CD4-positive, alpha-beta memory T cell (primary cell): ENCODE measurements around the gene CPAMD8. TPM values are rescaled to one million over a fixed set of nuclear protein-coding genes. Genes with fewer than 3 reads are reported as not detected.
A peak's percentile ranks its signal among the peaks of the same experiment; 100 is the strongest.
"Not testable (repeated sequence)": the region's sequence is repeated elsewhere in the genome, so short reads cannot be mapped to it uniquely, and the experiment has no call there.

Source experiments
- CTCF ChIA-PET: fragments of 350-600 bp; sonication (Branson Sonifier 250); formaldehyde crosslinking; loops from one replicate; lab custom pipeline; 2021; ENCODE audit warnings: inconsistent platforms; ENCODE audit not compliant: partially characterized antibody; lab: Charles Lee
- POLR2A ChIA-PET: fragments of 350-600 bp; sonication (Branson Sonifier 250); formaldehyde crosslinking; loops from one replicate; lab custom pipeline; 2021; ENCODE audit not compliant: partially characterized antibody; lab: Charles Lee
- DNase-seq, 5 donors: peaks; one replicate each; pipeline versions ENCODE4 v3.0.0 to v3.0.0-alpha.2; 2020 to 2022; ENCODE audit warnings: mixed read lengths in 1 of 5
- H3K27ac ChIP-seq: one replicate; pipeline ENCODE4 v1.7.0; 2013; ENCODE audit warnings: low read depth, low read length
- H3K27me3 ChIP-seq: 2 replicates; pipeline ENCODE4 v1.7.0; 2013; ENCODE audit warnings: mild to moderate bottlenecking, low read length, moderate library complexity; ENCODE audit not compliant: insufficient read depth
- H3K36me3 ChIP-seq: 2 replicates; pipeline ENCODE4 v1.7.0; 2013; ENCODE audit warnings: mild to moderate bottlenecking, low read length, moderate library complexity; ENCODE audit not compliant: insufficient read depth
- H3K4me1 ChIP-seq: 2 replicates; pipeline ENCODE4 v1.7.0; 2013; ENCODE audit warnings: mild to moderate bottlenecking, low read length, moderate library complexity; ENCODE audit not compliant: insufficient read depth
- H3K4me3 ChIP-seq, 2 donors: one replicate each; pipeline ENCODE4 v1.7.0; 2013; ENCODE audit warnings: low read length in 2 of 2, mild to moderate bottlenecking in 1 of 2
- H3K9me3 ChIP-seq, 2 donors: one replicate each; pipeline ENCODE4 v1.7.0; 2013; ENCODE audit warnings: low read length in 2 of 2, control low read depth in 1 of 2; ENCODE audit not compliant: control insufficient read depth in 1 of 2
- H3K27ac Mint-ChIP-seq, 7 donors: one replicate each; pipeline ENCODE4 v1.8.0; 2020 to 2021; ENCODE audit warnings: mixed read lengths in 7 of 7, mild to moderate bottlenecking in 6 of 7, inconsistent platforms in 3 of 7, moderate library complexity in 3 of 7
- H3K27me3 Mint-ChIP-seq, 2 donors: one replicate each; pipeline ENCODE4 v1.8.0; 2020 to 2021; ENCODE audit warnings: mixed read lengths in 2 of 2
- H3K36me3 Mint-ChIP-seq, 2 donors: one replicate each; pipeline ENCODE4 v1.8.0; 2020 to 2021; ENCODE audit warnings: mixed read lengths in 2 of 2, inconsistent platforms in 1 of 2, mild to moderate bottlenecking in 1 of 2
- H3K4me1 Mint-ChIP-seq, 4 donors: one replicate each; pipeline ENCODE4 v1.8.0; 2020 to 2021; ENCODE audit warnings: mixed read lengths in 4 of 4, mild to moderate bottlenecking in 1 of 4
- H3K4me3 Mint-ChIP-seq, 8 donors: one replicate each; pipeline ENCODE4 v1.8.0; 2020 to 2021; ENCODE audit warnings: mixed read lengths in 8 of 8, mild to moderate bottlenecking in 7 of 8, moderate library complexity in 6 of 8, inconsistent platforms in 3 of 8
- H3K9me3 Mint-ChIP-seq, 8 donors: one replicate each; pipeline ENCODE4 v1.8.0; 2020 to 2021; ENCODE audit warnings: mixed read lengths in 8 of 8, mild to moderate bottlenecking in 5 of 8, inconsistent platforms in 3 of 8, moderate library complexity in 1 of 8
- intact Hi-C: fragments of 100-400 bp; cut with micrococcal nuclease; formaldehyde crosslinking; loops from one replicate; pipeline ENCODE4 v1.15.1; 2023
- polyA plus RNA-seq, 2 donors: library from polyadenylated mRNA; unstranded; fragments of 300-500 nt; fragmentation: Illumina TruSeq; gene quantifications; one replicate each; pipeline ENCODE4 v1.2.3, GENCODE V29; 2021
- total RNA-seq, 2 experiments: library from RNA; stranded (reverse); gene quantifications; one replicate each; pipeline ENCODE4 v1.2.3, GENCODE V29; 2021

CPAMD8 gene
- total and polyA plus RNA-seq, 4 experiments from 2014 or later, result 0.88 to 3.0 (median 1.5) TPM

DNA sequence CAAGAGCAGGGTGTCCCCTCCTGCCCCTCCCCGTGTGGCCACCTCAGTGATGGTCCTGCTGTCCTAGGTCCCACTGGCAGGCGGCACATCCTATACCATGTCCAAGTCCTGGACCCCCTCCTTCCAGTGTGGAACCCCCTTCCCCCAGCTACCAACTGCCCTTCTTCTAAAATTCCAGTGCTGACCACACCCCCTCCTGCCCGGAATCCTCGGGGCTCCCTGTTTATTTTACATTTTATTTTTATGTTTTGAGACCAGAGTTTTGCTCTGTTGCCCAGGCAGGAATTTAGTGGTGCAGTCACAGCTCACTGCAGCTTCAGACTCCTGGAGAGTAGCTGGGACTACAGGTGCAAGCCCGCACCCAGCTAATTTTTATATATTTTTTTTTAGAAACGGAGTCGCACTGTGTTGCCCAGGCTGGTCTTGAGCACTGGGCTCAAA, 945 bp upstream of the CPAMD8 start:
- no peak overlapping the region for H3K4me3 ChIP-seq
- Mint-ChIP-seq H3K4me1 (peaks cover 5 to 9% (median 8%) of the 10 kb centered on the region in 4 donors), H3K27me3 (peaks cover 22 to 35% of the 10 kb centered on the region in 2 donors), H3K36me3 (peaks cover 9% of the 10 kb centered on the region in 2 donors), H3K27ac (no peak overlapping the region), H3K9me3 (peaks cover 0 to 24% (median 20%) of the 10 kb centered on the region in 8 donors), H3K4me3 (peak overlapping the region in 5 of 8 donors; percentile 32 to 57 (median 36))
- no peak overlapping the region for H3K27ac ChIP-seq
- ChIA-PET POLR2A (no interaction called here), CTCF (no interaction called here)
- H3K4me1 ChIP-seq, result peaks cover 9% of the 10 kb centered on the region
- H3K36me3 ChIP-seq, result no peaks in the 10 kb centered on the region
- no peaks in the 10 kb centered on the region for H3K27me3 ChIP-seq
- no peak for DNase-seq
- intact Hi-C loops, result no loop called here
- peaks cover 0 to 6% of the 10 kb centered on the region in 2 donors for H3K9me3 ChIP-seq

DNA sequence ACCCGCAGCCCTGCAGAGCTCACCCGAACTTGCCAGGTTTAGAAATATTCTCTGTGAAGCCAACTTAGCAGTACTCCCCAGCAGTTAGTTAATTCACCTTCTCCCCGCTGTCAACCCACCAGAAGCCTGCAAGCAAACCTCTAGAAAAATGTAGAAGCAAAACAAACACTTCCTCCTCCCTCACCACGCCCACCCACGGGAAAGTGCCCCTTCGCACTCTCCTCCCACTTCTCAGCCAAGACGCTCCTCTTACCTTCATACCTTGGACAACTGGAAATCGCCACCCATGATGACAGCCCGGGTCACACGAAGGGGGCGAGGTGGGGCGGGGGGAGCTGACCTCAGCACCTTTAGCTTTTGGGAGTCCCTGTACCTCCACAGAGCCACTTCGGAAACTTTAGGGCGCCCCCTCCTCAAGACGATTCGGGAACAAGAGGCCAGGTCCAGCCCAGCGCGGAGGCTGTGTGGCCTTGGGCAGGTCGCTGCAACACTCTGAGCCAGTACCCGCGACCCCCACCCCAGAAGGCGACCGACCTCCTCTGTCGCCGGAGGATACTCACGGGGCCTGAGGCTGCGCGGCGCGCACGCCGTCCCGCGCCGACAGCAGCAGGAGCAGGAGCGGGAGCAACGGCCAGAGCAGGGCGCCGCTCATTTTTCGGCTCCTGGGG, 485 bp downstream of the CPAMD8 start:
- intact Hi-C loops, result no loop called here
- Mint-ChIP-seq H3K9me3 (peaks cover 0 to 32% (median 21%) of the 10 kb centered on the region in 8 donors), H3K27ac (peak overlapping the region in 2 of 7 donors; percentile 4 to 36), H3K4me3 (peak overlapping the region; percentile 65 to 79 (median 75)), H3K36me3 (peaks cover 9 to 10% of the 10 kb centered on the region in 2 donors), H3K4me1 (peaks cover 5 to 9% (median 8%) of the 10 kb centered on the region in 4 donors), H3K27me3 (peaks cover 22 to 31% of the 10 kb centered on the region in 2 donors)
- ChIA-PET POLR2A (no interaction called here), CTCF (no interaction called here)
- DNase-seq, result peak in 2 of 5 donors; percentile 9 to 14
- Histone ChIP-seq H3K36me3 (no peaks in the 10 kb centered on the region), H3K27me3 (no peaks in the 10 kb centered on the region), H3K4me3 (no peak overlapping the region), H3K4me1 (peaks cover 9% of the 10 kb centered on the region), H3K9me3 (peaks cover 0 to 6% of the 10 kb centered on the region in 2 donors), H3K27ac (no peak overlapping the region)

DNA sequence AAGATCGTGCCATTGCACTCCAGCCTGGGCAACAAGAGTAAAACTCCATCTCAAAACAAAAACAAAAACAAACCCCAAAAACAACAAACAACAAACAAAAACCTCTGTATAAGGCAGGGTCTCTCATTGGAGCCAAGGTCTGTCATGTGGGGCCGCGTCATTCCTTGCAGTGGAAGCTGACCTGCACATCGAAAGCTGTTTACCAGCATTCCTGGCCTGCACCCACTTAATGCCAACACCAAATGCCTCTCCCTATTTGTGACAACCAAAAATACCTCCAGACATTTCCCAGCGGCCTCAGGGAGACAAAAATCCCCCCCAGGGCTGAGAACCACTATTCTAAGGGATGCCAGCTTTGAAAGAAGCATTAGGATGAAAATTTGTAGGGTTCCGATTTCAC, 1.2 kb downstream of the CPAMD8 start:
- H3K27me3 ChIP-seq, result no peaks in the 10 kb centered on the region
- H3K4me1 Mint-ChIP-seq, result peaks cover 5 to 9% (median 8%) of the 10 kb centered on the region in 4 donors
- peak overlapping the region in 3 of 8 donors; percentile 69 to 75 (median 75) for H3K4me3 Mint-ChIP-seq
- no peak for DNase-seq
- no peak overlapping the region for H3K27ac ChIP-seq
- no peaks in the 10 kb centered on the region for H3K36me3 ChIP-seq
- H3K36me3 Mint-ChIP-seq, result peaks cover 9 to 10% of the 10 kb centered on the region in 2 donors
- no peak overlapping the region for H3K4me3 ChIP-seq
- H3K9me3 Mint-ChIP-seq, result peaks cover 0 to 32% (median 23%) of the 10 kb centered on the region in 8 donors
- CTCF ChIA-PET, result no interaction called here
- no peak overlapping the region for H3K27ac Mint-ChIP-seq
- POLR2A ChIA-PET, result no interaction called here
- peaks cover 0 to 6% of the 10 kb centered on the region in 2 donors for H3K9me3 ChIP-seq
- peaks cover 22 to 31% of the 10 kb centered on the region in 2 donors for H3K27me3 Mint-ChIP-seq
- intact Hi-C loops, result no loop called here
- H3K4me1 ChIP-seq, result peaks cover 9% of the 10 kb centered on the region

DNA sequence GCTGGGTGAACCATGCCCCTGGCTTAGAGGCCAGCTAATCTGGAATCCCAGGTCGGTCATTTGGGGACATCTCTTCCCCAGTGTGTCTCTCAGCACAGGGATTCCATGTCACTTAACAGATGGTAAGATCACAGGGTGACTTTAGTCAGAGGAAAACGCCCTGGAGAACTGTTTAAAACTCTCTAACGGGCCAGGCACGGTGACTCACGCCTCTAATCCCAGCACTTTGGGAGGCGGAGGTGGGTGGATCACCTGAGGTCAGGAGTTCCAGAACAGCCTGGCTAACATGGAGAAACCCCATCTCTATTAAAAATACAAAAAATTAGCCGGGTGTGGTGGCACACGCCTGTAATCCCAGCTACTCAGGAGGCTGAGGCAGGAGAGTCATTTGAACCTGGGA, 1.7 kb downstream of the CPAMD8 start:
- H3K4me3 Mint-ChIP-seq, result peak overlapping the region in 1 of 8 donors; percentile 38
- not testable (repeated sequence) for H3K27me3 ChIP-seq

DNA sequence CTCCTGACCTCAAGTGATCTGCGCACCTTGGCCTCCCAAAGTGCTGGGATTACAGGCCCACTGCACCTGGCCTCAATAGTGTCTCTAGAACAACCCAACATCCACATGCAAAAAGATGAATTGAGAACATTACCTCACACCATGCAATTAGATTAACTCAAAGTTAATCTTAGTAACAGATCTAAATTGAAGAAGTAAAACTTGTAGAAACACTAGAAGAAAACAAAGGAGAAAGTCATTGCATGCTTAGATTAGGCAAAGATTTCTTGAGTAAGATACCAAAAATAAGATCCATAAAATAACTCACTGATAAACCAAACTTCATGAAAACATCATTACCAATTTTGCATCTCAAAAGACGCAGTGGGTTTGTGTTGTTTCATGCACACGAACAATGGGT, 2.8 kb downstream of the CPAMD8 start:
- no peak overlapping the region for H3K27ac ChIP-seq
- H3K9me3 ChIP-seq, result peaks cover 0 to 6% of the 10 kb centered on the region in 2 donors
- no peaks in the 10 kb centered on the region for H3K27me3 ChIP-seq
- peaks cover 9% of the 10 kb centered on the region for H3K4me1 ChIP-seq
- peaks cover 5 to 9% (median 8%) of the 10 kb centered on the region in 4 donors for H3K4me1 Mint-ChIP-seq
- H3K27me3 Mint-ChIP-seq, result peaks cover 22 to 30% of the 10 kb centered on the region in 2 donors
- CTCF ChIA-PET, result no interaction called here
- POLR2A ChIA-PET, result no interaction called here
- peaks cover 0 to 32% (median 23%) of the 10 kb centered on the region in 8 donors for H3K9me3 Mint-ChIP-seq
- H3K36me3 ChIP-seq, result no peaks in the 10 kb centered on the region
- H3K36me3 Mint-ChIP-seq, result peaks cover 9 to 10% of the 10 kb centered on the region in 2 donors
- H3K4me3 Mint-ChIP-seq, result peak overlapping the region in 1 of 8 donors; percentile 43
- no peak overlapping the region for H3K4me3 ChIP-seq
- no peak overlapping the region for H3K27ac Mint-ChIP-seq
- no peak for DNase-seq
- intact Hi-C loops, result no loop called here

More for the DNA sequence above, 1.7 kb downstream of the CPAMD8 start:
- POLR2A ChIA-PET, H3K4me1 Mint-ChIP-seq, H3K36me3 Mint-ChIP-seq, H3K9me3 ChIP-seq, H3K4me3 ChIP-seq, H3K36me3 ChIP-seq, CTCF ChIA-PET, H3K27ac ChIP-seq, intact Hi-C loops, DNase-seq, H3K4me1 ChIP-seq: not testable (repeated sequence)
- H3K9me3 Mint-ChIP-seq, result peaks cover 0 to 32% (median 23%) of the 10 kb centered on the region in 8 donors
- peak overlapping the region in 1 of 7 donors; percentile 35 for H3K27ac Mint-ChIP-seq
- H3K27me3 Mint-ChIP-seq, result peaks cover 22 to 31% of the 10 kb centered on the region in 2 donors

DNA sequence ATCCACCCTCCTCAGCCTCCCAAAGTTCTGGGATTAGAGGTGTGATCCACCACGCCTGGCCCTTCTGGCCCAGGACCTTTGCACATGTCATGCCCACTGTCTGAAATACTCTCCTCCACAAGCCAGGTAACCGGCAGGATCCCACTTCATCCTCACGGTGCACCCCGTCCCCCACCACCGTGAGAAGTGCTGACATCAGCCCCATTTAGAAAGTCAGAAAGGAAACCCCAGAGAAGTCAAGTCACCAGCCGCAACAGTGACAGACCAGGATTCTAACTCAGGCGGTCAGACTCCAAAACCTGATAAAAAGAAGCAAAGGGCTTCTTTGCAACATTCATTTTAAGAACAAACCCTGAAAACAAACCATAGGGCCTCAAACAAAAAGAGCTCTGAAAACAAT, 3.9 kb downstream of the CPAMD8 start:
- H3K4me3 ChIP-seq, result no peak overlapping the region
- H3K36me3 ChIP-seq, result no peaks in the 10 kb centered on the region
- peaks cover 9 to 10% of the 10 kb centered on the region in 2 donors for H3K36me3 Mint-ChIP-seq
- peaks cover 5 to 8% (median 7%) of the 10 kb centered on the region in 4 donors for H3K4me1 Mint-ChIP-seq
- intact Hi-C loops, result no loop called here
- peaks cover 9% of the 10 kb centered on the region for H3K4me1 ChIP-seq
- ChIA-PET POLR2A (no interaction called here), CTCF (no interaction called here)
- H3K27ac ChIP-seq, result no peak overlapping the region
- H3K9me3 ChIP-seq, result peaks cover 0 to 6% of the 10 kb centered on the region in 2 donors
- no peak for DNase-seq
- H3K4me3 Mint-ChIP-seq, result peak overlapping the region in 1 of 8 donors; percentile 17
- H3K27me3 ChIP-seq, result no peaks in the 10 kb centered on the region
- no peak overlapping the region for H3K27ac Mint-ChIP-seq
- peaks cover 0 to 32% (median 23%) of the 10 kb centered on the region in 8 donors for H3K9me3 Mint-ChIP-seq
- peaks cover 20 to 22% of the 10 kb centered on the region in 2 donors for H3K27me3 Mint-ChIP-seq

DNA sequence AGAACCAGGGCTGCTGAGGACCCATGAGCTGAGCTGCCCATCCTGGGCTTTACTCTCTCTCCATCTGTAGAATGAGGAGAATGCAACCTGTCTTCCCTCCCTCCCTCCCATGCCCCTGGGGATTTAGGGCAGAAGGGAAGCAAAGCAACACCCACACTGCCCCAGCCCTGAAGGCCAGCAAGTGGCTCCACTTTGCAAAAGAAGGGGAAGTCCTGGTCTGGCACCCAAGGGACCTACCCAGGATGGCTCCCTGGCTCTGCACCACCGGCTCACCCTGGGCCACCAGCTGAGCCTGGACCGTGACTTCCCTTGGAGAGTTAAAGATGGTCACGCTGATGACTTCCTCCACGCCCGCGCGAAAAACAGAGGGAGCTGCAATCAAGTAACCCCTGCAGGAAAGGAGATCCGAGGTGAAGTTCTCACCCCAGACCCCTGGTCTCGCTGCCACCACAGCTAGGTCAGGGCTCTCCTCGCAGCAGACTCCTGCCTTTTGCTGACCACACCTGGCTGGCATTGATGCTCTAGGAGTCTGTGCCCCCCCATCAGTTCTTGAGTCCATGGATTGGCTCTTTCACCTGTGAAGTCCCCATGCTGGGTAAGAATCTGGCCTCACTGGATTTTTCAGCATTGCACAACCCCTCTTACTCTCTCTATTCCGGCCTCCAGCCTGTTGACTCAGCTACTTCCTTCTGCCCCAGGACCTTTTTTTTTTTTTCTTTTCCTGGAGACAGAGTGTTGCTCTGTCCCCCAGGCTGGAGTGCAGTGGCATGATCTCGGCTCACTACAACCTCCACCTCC, 4.6 kb downstream of the CPAMD8 start:
- Histone ChIP-seq H3K4me1 (peaks cover 9% of the 10 kb centered on the region), H3K9me3 (peaks cover 0 to 6% of the 10 kb centered on the region in 2 donors), H3K4me3 (no peak overlapping the region), H3K27me3 (no peaks in the 10 kb centered on the region), H3K36me3 (no peaks in the 10 kb centered on the region), H3K27ac (no peak overlapping the region)
- ChIA-PET CTCF (no interaction called here), POLR2A (no interaction called here)
- H3K27ac Mint-ChIP-seq, result no peak overlapping the region
- peaks cover 0 to 32% (median 23%) of the 10 kb centered on the region in 8 donors for H3K9me3 Mint-ChIP-seq
- H3K27me3 Mint-ChIP-seq, result peaks cover 18% of the 10 kb centered on the region in 2 donors
- intact Hi-C loops, result no loop called here
- H3K4me3 Mint-ChIP-seq, result no peak overlapping the region
- DNase-seq, result no peak
- peaks cover 9 to 10% of the 10 kb centered on the region in 2 donors for H3K36me3 Mint-ChIP-seq
- H3K4me1 Mint-ChIP-seq, result peaks cover 5 to 8% (median 7%) of the 10 kb centered on the region in 4 donors
